NCI-H2029 treated with DMSO at 0.1 percent for 48 hours (cell line): ENCODE data around the gene TMEM212.
"Not testable (repeated sequence)": the region's sequence is repeated elsewhere in the genome, so short reads cannot be mapped to it uniquely, and the experiment has no call there.

Experiments
- DNase-seq: peaks from one replicate; lab custom pipeline; 2025; lab: John Stamatoyannopoulos, UW

The TMEM212 gene

DNA sequence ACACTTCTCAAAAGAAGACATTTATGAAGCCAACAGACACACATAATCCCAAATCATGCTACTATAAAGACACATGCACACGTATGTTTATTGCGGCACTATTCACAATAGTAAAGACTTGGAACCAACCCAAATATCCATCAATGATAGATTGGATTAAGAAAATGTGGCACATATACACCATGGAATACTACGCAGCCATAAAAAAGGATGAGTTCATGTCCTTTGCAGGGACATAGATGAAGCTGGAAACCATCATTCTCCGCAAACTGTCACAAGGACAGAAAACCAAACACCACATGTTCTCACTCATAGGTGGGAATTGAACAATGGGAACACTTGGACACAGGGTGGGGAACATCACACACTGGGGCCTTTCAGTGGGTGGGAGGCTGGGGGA, 15.6 kb downstream of the TMEM212 start:
- DNase-seq = not testable (repeated sequence)

DNA sequence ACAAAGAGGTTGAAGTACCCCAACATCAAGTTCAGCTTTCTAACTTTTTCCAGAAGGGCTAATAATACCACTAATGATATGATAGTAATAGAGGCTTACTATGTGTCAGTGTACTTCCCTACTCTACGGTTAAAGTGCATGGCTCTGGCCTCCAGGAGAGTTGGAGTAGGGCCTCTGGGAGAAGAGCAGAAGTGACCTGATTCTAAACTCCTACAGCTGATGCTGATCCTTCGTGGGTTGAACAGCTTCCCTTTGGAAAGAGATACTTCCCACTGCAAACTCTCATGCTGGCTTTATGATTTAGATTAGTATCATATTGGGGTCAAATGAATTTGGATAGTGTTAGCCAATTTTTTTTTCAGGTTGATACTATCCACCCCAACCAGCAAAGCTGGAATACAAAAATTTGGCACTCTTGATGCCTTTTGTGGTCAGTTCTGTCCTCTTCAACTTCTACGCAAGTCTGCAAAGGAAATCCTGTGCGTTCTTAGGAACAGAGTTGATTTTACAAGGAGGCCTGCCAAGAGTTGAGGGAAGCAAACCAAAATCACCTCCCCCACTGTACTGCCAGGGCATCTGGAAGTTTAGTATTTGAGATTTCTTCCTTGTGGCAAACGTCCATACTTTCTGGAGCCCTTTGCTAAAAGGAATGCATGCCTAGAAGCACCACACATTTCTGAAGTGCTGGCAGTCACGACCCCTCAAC, 17.8 kb downstream of the TMEM212 start:
- no peak for DNase-seq

DNA sequence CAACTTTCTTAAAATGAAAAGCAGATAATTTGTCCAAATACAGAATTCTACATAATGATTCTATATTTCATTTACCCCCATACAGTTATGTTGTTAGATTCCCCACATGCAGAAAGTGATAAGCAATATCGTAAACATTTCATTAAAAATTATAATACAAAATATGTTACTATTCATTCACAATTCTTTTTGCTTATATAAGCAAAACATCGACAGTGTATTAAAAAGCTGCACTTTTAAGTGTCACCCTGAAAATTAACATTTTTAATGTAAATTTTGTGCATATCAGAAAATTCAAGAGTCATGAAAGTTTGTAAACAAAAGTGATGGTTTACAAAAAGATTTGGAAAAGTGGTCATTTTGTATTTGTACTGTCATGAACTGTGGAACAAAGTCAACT, 19.2 kb downstream of the TMEM212 start:
- no peak for DNase-seq

DNA sequence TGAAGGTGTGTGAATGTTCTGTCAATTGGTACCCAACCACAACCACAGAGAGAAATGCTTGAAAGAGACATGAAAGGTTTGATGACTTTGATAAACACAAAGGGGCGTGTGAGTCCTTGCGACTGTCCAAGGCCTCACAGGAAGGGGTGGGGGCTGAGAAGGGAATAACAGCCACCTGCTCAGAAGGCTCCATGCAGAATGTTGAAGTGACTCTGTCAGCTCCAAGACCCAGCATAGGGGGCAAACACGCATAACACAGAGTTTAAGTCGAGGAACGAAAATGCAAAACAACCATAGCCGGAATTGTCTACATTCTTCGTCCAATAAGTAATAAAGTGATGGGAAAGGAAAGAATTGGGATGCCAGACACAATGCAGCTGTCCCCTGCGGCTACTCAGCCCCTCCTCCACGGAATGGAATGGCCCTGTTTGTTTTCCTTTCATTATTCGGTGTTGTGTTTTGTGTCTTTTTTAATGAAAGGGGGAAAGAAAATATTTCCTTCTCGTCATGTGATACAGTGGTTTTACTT, 19.9 kb downstream of the TMEM212 start:
- DNase-seq = no peak

GRCh38 chr3:171863920-171864319, 20.8 kb downstream of the TMEM212 start:
- DNase-seq = no peak

GRCh38 chr3:171865191-171865865, 22.2 kb downstream of the TMEM212 start:
- no peak for DNase-seq

GRCh38 chr3:171867981-171868380, 24.8 kb downstream of the TMEM212 start:
- DNase-seq = no peak

- no peak for DNase-seq
These were observed 28.5 kb downstream of the TMEM212 start for GRCh38 chr3:171871392-171872274.

DNA sequence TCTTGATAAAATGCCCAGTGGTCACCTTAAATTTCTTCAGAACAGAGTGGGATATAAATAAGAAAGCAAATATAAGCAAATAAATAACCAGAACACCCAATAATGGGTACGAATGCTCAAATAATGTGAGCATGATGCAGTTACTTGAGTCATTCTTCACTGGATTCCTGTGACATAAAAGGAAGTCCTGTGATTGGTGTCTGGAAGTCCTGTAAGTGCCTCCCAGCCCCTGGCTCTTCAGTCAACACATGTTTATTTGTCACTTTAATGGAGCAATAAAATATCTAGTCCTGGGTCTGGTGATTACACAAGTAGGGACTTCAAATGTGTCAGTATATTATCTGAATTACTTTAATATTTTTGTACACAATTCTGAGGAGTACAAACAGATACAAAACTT, 30.4 kb downstream of the TMEM212 start:
- no peak for DNase-seq

GRCh38 chr3:171874251-171874681, 31.1 kb downstream of the TMEM212 start:
- no peak for DNase-seq

DNA sequence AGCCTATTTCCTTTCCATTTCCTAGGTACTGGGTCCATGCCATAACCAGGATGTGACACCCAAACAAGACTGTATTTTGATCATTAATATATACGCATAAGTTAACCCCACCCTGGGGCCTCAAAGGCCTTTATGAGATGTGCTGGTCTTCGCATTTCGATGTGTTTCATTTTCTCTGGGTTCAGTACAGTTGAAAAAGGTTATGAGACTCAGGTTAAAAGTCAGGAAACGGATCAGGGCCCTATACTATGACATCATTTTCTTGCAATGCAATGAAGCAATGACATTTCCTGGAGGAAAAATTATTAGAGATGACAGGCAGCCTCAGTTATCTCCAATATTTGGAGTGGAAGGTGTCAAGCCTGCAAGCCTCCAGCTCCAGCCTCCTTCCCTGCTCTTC, 31.7 kb downstream of the TMEM212 start:
- no peak for DNase-seq

DNA sequence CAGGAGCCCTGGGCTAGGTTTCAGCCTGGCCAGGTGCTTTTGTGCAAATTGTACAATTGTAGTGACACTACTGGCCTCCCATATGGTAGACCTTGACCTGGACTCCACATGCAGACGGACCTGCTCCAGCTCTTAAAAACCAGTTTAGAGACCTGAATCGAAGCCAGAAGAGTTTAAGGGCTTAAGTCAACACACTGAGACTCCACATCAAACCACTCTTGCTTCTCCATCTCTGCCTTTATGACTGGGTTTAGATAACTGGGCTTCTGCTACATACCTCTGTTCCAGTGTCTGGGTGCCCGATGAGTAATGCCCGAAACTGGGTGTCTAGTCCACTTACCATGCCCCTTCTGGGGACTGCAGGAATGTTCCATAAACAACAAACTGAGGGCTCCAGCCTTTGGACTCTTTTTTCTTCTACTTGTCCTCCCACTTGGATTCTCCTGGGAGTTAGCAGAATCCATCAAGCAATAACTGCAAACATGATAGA, 32.8 kb downstream of the TMEM212 start:
- peak; percentile 65 for DNase-seq

- DNase-seq = no peak
These were observed 33.6 kb downstream of the TMEM212 start for GRCh38 chr3:171876680-171877147.

- DNase-seq = no peak
These were observed 35.5 kb downstream of the TMEM212 start for GRCh38 chr3:171878461-171879225.

DNA sequence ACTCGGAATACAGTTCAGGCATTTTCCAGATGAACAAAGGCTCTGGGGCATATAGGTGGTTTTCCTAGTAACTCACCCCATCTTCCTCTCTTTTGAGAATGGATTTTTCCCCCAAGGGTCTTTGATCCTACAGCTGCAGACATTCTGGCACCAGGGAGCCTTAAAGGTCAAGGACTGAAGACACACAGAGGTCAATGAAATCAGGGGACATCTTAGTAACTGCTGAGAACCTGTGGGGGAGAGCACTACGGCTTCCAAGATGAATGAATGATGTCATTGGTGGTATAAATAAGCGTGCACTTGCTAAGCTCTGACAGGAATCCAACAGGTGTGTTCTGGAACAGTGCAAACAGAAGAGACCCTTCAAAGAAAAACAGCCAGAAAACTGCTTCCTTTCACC, 36.3 kb downstream of the TMEM212 start:
- peak; percentile 61 for DNase-seq

DNA sequence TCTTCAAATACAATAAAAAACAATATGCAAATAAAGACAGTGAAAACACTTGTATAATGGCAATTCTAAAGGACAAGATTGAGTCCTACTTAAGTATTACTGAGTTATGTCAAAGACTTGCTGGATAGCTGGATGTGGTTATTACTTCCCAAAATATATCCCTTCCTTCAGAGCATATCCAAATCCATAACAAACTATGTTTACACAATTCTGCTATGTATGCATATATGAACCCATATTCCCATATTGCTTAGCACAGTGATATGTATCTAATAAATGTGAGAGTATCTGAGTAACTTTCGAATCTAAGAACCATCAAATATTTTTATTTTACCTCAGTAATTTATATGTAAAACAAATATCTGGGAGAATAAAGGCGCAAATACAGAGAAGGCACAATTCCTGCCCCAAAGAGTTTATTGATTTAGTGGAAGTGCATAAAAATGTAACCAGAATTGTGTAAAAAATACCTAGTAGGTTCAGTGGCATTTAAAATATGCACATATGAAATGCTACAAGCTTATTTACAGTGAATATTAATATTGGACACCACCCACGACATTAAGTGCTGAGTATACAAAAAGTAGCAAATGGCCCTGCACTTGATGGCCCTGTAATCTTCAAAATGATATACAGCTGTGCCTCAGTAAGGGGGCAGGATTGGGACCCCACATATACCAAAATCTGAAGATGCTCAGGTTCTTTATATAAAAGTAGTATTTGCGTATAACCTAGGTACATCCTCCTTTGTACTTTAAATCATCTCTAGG, 37.1 kb downstream of the TMEM212 start:
- DNase-seq = no peak

- no peak for DNase-seq
These were observed 38.1 kb downstream of the TMEM212 start for GRCh38 chr3:171881251-171881650.

DNA sequence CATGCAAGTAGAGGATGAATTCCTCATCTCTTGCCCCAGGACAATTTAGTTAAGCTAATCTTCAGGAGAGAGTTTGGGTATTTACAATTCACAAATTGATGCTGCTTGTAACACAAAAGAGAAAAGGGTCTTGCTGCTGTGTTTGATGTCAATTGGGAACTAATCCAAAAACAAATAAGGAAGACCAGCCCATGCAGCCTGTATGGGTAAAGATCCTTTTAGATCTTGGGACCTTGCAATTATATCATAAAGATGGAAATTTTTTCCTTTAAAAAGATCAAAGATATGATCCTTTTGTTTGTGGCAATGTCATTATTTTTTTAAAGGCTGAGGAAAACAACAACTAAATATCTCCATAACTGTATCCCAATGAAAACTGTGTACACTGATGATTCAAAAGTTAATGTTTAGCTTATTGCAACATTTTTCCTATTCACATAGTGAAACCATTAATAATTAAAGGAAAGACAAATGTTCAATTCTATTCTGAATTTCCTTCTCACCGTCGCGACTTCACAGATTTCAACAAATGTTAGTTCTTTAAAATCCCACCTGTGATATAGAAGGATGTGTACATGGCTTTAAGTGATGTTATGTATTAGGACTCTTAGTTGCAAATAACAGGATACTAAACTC, 40.2 kb downstream of the TMEM212 start:
- no peak for DNase-seq

GRCh38 chr3:171883893-171884279, 40.7 kb downstream of the TMEM212 start:
- no peak for DNase-seq

GRCh38 chr3:171888466-171888865, 45.3 kb downstream of the TMEM212 start:
- no peak for DNase-seq
